Neural cell (in vitro differentiated cells): Measurements from ENCODE around the gene CBLB. TPM values are rescaled to one million over a fixed set of nuclear protein-coding genes. Genes with fewer than 3 reads are reported as not detected.

ENCODE experiments used
- H2AFZ ChIP-seq: fragments of 200-600, 300-800 bp; sonication (generic), shearing (Covaris generic); 2 replicates; pipeline ENCODE4 v1.6.0; 2014; ENCODE audit warnings: low read depth, mild to moderate bottlenecking, antibody characterized with exemption, low read length, moderate library complexity
- H3F3A ChIP-seq: fragments of 200-600 bp; shearing (Covaris generic); 2 replicates; pipeline ENCODE4 v1.6.1; 2016; ENCODE audit warnings: mild to moderate bottlenecking, moderate library complexity, mixed read lengths, antibody characterized with exemption, low read length; ENCODE audit not compliant: insufficient read depth, poor library complexity, severe bottlenecking
- H3K27ac ChIP-seq: fragments of 200-600, 300-800 bp; sonication (generic), shearing (Covaris generic); 2 replicates; pipeline ENCODE4 v1.5.1; 2014; ENCODE audit warnings: mild to moderate bottlenecking, low read length, moderate library complexity
- H3K27me3 ChIP-seq: fragments of 300-800, 200-600 bp; sonication (generic), shearing (Covaris generic); 2 replicates; pipeline ENCODE4 v1.6.0; 2014; ENCODE audit warnings: mild to moderate bottlenecking, low read depth, low read length, moderate library complexity; ENCODE audit not compliant: insufficient read depth
- H3K36me3 ChIP-seq: fragments of 300-800, 200-600 bp; sonication (generic), shearing (Covaris generic); 2 replicates; pipeline ENCODE4 v1.5.1; 2014; ENCODE audit warnings: mild to moderate bottlenecking, antibody characterized with exemption, low read length, moderate library complexity; ENCODE audit not compliant: insufficient read depth
- H3K4me2 ChIP-seq: fragments of 300-800, 200-600 bp; sonication (generic), shearing (Covaris generic); 2 replicates; pipeline ENCODE4 v1.6.0; 2014; ENCODE audit warnings: mild to moderate bottlenecking, low read length
- H3K4me3 ChIP-seq: fragments of 300-800, 200-600 bp; sonication (generic), shearing (Covaris generic); 2 replicates; pipeline ENCODE4 v1.5.1; 2014; ENCODE audit warnings: mild to moderate bottlenecking, low read length, moderate library complexity
- H3K79me2 ChIP-seq: fragments of 200-600 bp; shearing (Covaris generic); replicated peaks from 2 replicates; pipeline ENCODE4 v1.6.0; 2014; ENCODE audit warnings: mild to moderate bottlenecking, low read length, moderate library complexity; ENCODE audit not compliant: insufficient read depth
- H3K9ac ChIP-seq: fragments of 300-800, 200-600 bp; sonication (generic), shearing (Covaris generic); 2 replicates; pipeline ENCODE4 v1.6.1; 2016; ENCODE audit warnings: mild to moderate bottlenecking, low read length, mixed read lengths
- H3K9me2 ChIP-seq: fragments of 200-600 bp; shearing (Covaris generic); 2 replicates; pipeline ENCODE4 v1.6.1; 2016; ENCODE audit warnings: mild to moderate bottlenecking, low read length, mixed read lengths; ENCODE audit not compliant: insufficient read depth
- H3K9me3 ChIP-seq: fragments of 200-600, 300-800 bp; sonication (generic), shearing (Covaris generic); 2 replicates; pipeline ENCODE4 v1.6.1; 2016; ENCODE audit warnings: mild to moderate bottlenecking, mixed run types, low read length, moderate library complexity, mixed read lengths
- H4K20me1 ChIP-seq: fragments of 200-600 bp; shearing (Covaris generic); 2 replicates; pipeline ENCODE4 v1.6.1; 2016; ENCODE audit warnings: mild to moderate bottlenecking, mixed run types; ENCODE audit not compliant: insufficient read depth
- CTCF ChIP-seq: fragments of 450-650 bp; IDR thresholded peaks from 2 replicates; pipeline ENCODE4 v1.5.1; 2014; ENCODE audit warnings: antibody characterized with exemption, mild to moderate bottlenecking, moderate library complexity; ENCODE audit not compliant: poor library complexity, severe bottlenecking
- EP300 ChIP-seq: fragments of 450-650 bp; conservative IDR thresholded peaks from 2 replicates; pipeline ENCODE4 v1.6.1; 2014; ENCODE audit warnings: antibody characterized with exemption, mild to moderate bottlenecking, moderate library complexity; ENCODE audit not compliant: poor library complexity, severe bottlenecking
- EZH2 ChIP-seq: fragments of 200-600, 300-800 bp; shearing (Covaris generic), sonication (generic); IDR thresholded peaks from 2 replicates; pipeline ENCODE4 v1.6.1; 2014; ENCODE audit warnings: antibody characterized with exemption, low read length, borderline replicate concordance, mild to moderate bottlenecking; ENCODE audit not compliant: insufficient read depth, poor library complexity, severe bottlenecking
- MXI1 ChIP-seq: fragments of 450-650 bp; conservative IDR thresholded peaks from 2 replicates; pipeline ENCODE4 v1.6.1; 2014; ENCODE audit warnings: antibody characterized with exemption, mild to moderate bottlenecking; ENCODE audit not compliant: poor library complexity, severe bottlenecking
- POLR2AphosphoS5 ChIP-seq: IDR thresholded peaks from 2 replicates; pipeline ENCODE4 v1.6.1; 2012
- RAD21 ChIP-seq: fragments of 450-650 bp; conservative IDR thresholded peaks from 2 replicates; pipeline ENCODE4 v1.6.1; 2014; ENCODE audit warnings: antibody characterized with exemption, mild to moderate bottlenecking, moderate library complexity
- SMC3 ChIP-seq: fragments of 450-650 bp; conservative IDR thresholded peaks from 2 replicates; pipeline ENCODE4 v1.6.1; 2014; ENCODE audit warnings: antibody characterized with exemption, mild to moderate bottlenecking, moderate library complexity; ENCODE audit not compliant: poor library complexity
- TAF1 ChIP-seq: IDR thresholded peaks from 2 replicates; pipeline ENCODE4 v1.6.1; 2012; ENCODE audit warnings: low read depth
- polyA plus RNA-seq: library from polyadenylated mRNA; depleted of rRNA; stranded (reverse); fragments of >200 nt; gene quantifications from 2 replicates; pipeline ENCODE4 v1.2.3, GENCODE V29; 2014
- TF ChIP-seq, protein P1 (sequence below): IDR thresholded peaks from 2 replicates; pipeline ENCODE4 v1.6.1; 2012; ENCODE audit warnings: borderline replicate concordance

CBLB gene
- polyA plus RNA-seq, 1 donor from 2014 or later = 36.4 TPM

- Histone ChIP-seq H3K27me3 (no peaks in the 10 kb centered on the region), H3K79me2 (no peaks in the 10 kb centered on the region), H3K4me3 (no peak overlapping the region), H3K36me3 (no peaks in the 10 kb centered on the region), H3K9me3 (no peaks in the 10 kb centered on the region), H4K20me1 (no peaks in the 10 kb centered on the region), H2AFZ (no peak overlapping the region), H3K9ac (no peak overlapping the region), H3K9me2 (no peaks in the 10 kb centered on the region), H3K27ac (no peak overlapping the region), H3F3A (no peaks in the 10 kb centered on the region), H3K4me2 (no peak overlapping the region)
- no peak for TF ChIP-seq RAD21
- no peak for TF ChIP-seq TAF1
- TF ChIP-seq SMC3 = no peak
- TF ChIP-seq, protein P1, sequence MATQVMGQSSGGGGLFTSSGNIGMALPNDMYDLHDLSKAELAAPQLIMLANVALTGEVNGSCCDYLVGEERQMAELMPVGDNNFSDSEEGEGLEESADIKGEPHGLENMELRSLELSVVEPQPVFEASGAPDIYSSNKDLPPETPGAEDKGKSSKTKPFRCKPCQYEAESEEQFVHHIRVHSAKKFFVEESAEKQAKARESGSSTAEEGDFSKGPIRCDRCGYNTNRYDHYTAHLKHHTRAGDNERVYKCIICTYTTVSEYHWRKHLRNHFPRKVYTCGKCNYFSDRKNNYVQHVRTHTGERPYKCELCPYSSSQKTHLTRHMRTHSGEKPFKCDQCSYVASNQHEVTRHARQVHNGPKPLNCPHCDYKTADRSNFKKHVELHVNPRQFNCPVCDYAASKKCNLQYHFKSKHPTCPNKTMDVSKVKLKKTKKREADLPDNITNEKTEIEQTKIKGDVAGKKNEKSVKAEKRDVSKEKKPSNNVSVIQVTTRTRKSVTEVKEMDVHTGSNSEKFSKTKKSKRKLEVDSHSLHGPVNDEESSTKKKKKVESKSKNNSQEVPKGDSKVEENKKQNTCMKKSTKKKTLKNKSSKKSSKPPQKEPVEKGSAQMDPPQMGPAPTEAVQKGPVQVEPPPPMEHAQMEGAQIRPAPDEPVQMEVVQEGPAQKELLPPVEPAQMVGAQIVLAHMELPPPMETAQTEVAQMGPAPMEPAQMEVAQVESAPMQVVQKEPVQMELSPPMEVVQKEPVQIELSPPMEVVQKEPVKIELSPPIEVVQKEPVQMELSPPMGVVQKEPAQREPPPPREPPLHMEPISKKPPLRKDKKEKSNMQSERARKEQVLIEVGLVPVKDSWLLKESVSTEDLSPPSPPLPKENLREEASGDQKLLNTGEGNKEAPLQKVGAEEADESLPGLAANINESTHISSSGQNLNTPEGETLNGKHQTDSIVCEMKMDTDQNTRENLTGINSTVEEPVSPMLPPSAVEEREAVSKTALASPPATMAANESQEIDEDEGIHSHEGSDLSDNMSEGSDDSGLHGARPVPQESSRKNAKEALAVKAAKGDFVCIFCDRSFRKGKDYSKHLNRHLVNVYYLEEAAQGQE = no peak
- TF ChIP-seq CTCF = no peak
- TF ChIP-seq EZH2 = no peak
- no peak for TF ChIP-seq MXI1
Measured at GRCh38 chr3:105620236-105620635, 248.6 kb downstream of the CBLB start.

DNA sequence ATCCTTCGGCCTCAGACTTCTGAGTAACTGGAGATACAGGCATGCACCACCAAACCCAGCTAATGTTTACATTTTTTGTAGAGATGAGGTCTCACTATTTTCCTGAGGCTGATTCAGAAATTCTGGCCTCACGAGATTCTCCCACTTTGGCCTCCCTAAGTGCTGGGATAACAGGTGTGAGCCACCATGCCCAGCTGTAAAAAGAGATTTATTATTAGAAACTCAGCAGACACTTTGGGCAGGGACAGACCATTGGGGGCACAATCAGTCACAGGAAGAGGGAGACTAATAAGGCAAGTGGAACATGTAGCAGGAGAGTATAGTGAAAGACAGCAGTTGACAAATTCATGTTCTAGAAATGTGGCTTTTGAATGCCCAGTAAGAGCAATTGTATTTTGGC, 249.2 kb downstream of the CBLB start:
- no peaks in the 10 kb centered on the region for H3F3A ChIP-seq
- H3K27me3 ChIP-seq = no peaks in the 10 kb centered on the region
- H3K9me2 ChIP-seq = no peaks in the 10 kb centered on the region
- no peaks in the 10 kb centered on the region for H3K9me3 ChIP-seq
- no peak overlapping the region for H3K27ac ChIP-seq
- no peak overlapping the region for H3K9ac ChIP-seq
- no peak for TF ChIP-seq CTCF
- no peak for TF ChIP-seq SMC3
- no peak for TF ChIP-seq EP300
- no peak for TF ChIP-seq POLR2AphosphoS5
- TF ChIP-seq MXI1 = no peak
- no peak for TF ChIP-seq TAF1
- TF ChIP-seq RAD21 = no peak
- no peak for TF ChIP-seq EZH2
- TF ChIP-seq, protein P1 = no peak
- no peaks in the 10 kb centered on the region for H3K79me2 ChIP-seq
- H2AFZ ChIP-seq = no peak overlapping the region
- H4K20me1 ChIP-seq = no peaks in the 10 kb centered on the region
- no peak overlapping the region for H3K4me3 ChIP-seq
- no peaks in the 10 kb centered on the region for H3K36me3 ChIP-seq
- H3K4me2 ChIP-seq = no peak overlapping the region
